HG02571 (cell line): ENCODE data around the gene H1-8.

ENCODE experiments used
- ATAC-seq: cut with Tn5 transposase; IDR thresholded peaks from one replicate; pipeline ENCODE4 v1.9.1; 2021; ENCODE audit warnings: mild to moderate bottlenecking, moderate library complexity; ENCODE audit not compliant: unreplicated experiment

H1-8 gene

GRCh38 chr3:129591932-129592331 lies 49.0 kb downstream of the H1-8 start:
- ATAC-seq: no peak

GRCh38 chr3:129592381-129593131 lies 49.6 kb downstream of the H1-8 start:
- ATAC-seq: no peak

DNA sequence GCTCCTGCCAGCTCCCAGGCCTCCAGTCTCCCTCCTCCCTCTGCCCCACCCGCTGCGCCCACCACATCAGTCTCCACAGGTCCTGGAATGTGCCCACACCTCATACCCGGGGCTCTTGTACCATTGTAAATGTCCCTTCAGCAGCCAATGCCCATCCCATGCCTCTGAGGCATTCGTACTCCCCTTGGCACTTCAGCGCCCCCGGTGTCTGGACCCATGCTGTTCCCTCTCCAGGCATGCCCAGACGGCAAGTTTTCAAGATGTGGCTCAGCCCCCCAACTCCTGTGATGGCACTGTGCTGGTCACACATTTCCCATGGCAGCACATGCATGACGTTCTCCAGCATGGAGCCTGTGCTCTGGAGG lies 50.2 kb downstream of the H1-8 start:
- no peak for ATAC-seq

- no peak for ATAC-seq
These were observed 50.8 kb downstream of the H1-8 start for GRCh38 chr3:129593595-129594339.

DNA sequence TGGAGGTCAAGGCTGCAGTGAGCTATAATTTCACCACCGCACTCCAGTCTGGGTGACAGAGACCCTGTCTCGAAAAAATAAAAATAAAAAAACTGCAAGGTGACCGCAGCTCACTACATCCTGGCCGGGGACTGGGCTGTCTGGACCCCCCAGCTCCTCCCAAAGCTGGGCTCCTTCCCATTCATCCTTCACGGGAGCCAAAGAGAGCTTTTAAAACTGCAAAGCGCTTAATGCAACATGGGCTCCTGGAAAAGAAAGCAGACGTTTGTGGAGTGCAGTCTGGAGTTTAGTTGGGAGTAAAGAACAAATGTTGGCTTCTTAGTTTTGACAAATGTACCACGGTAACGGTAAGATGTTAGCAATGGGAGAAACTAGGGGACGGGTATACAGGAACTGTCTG lies 51.4 kb downstream of the H1-8 start:
- no peak for ATAC-seq

GRCh38 chr3:129594907-129595390 lies 52.0 kb downstream of the H1-8 start:
- no peak for ATAC-seq

DNA sequence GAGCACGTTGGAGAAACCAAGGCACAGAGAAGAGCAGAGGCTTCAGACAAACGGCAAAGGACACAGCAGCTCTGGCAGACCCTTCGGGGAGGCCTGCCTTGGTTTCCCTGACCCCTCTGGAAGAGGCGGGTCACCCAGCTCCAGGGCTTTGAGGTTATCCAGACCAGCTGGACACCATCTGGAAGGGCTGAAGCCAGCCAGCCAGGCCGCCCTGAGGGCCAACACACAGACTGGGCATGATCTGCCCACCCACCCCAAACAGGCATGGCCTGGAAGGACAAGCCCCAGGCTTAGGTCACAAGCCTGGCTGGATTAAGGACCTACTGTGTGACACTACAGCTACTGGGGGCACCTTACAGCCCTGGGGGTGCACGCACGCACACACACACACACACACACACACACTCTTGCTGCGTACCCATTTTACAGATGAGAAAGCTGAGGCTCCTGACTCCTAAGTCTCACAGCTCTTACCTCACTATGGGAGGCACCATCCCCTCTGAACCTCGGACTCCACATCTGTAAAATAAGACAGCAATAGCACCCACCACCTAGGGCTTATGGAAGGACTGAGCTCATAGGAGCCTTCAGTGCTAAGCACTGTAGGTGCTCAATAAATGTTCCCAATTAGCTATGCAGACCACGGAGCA lies 52.7 kb downstream of the H1-8 start:
- ATAC-seq: no peak

DNA sequence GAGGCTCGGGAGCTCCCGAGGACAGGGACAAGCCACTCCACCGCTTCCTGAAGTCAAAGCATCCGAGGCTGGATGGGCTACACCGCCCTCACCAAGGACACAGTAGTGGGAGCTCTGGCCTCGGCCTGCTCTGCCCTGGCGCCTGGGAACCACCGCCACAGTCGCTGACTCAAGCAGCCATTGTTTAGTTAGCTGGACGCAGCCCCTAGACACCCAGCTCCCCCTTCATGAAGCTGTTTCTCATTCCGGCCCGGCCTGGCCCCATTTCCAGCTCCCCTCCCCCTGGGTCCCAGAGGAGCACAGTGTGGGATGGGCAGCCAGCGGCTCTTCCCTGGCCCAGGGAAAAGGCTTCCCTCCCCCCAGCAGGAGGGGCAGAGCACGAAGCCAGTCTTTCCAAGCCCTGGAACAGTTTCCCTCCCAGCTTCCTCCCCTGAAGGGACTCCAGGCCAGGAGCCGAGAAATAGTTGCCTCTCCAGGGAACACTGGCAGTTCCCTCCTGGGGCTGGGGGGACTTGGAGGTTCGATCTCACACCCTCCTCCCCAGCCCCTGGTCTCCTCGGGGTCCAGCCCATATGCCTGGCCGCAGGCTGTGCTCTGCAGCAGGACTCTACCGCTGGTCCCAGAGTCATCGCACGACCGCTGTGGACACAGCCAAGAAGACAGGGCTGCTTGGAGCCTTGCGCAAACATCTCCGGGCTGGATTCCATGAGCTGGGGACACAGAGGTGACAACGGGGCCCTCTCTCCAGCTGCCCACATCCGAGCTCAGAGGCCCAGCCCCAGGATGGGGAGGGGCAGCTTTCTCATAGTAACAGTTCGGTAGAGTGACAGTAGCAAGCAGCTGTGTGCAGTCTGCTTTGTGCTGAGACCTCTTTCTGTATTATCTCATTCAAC lies 53.5 kb downstream of the H1-8 start:
- no peak for ATAC-seq

- no peak for ATAC-seq
These were observed 54.4 kb downstream of the H1-8 start for GRCh38 chr3:129597087-129597999.

DNA sequence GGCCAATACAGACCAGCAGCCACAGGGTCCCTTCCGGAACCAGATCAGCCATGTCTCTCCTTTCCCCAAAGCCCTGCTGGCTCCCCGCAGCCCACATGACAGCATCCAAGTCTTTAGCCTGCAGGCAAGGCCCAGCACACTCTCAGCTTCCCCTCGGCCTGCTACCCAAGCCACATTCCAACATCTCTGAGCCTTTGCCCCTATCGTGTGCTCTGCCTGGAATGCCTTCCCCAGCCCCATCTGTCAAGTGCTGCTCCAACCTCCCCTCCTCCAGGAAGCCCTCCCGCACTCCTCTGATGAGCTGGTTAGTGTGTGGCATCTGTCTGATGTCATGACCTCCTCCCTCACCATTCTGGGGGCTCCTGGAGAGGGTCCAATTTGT lies 55.0 kb downstream of the H1-8 start:
- ATAC-seq: no peak

- ATAC-seq: no peak
These were observed 55.5 kb downstream of the H1-8 start for GRCh38 chr3:129598484-129598883.

- no peak for ATAC-seq
These were observed 56.1 kb downstream of the H1-8 start for GRCh38 chr3:129599073-129599472.

GRCh38 chr3:129599607-129600006 lies 56.6 kb downstream of the H1-8 start:
- no peak for ATAC-seq

DNA sequence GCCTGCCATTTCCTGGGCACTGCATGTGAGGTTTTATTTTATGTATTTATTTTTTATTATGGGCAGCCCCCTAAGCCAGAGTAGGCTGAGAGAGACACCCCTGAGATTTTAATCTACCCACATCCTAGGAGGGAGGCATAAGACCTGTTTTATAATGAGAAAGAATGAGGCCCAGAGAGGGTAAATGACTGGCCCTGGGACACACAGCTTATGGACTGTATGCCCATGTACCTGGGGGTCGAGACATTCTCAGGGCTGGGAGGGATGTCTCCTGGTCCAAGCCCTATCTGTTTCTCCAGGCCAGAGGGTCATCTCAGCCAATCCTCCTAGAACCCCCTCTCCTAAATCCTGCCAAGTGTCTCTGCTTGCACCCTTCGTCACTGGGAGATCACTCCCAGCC lies 57.4 kb downstream of the H1-8 start:
- ATAC-seq: no peak
